Mucosa of descending colon (tissue), 3 donors: Measurements from ENCODE around the gene KCNE2. TPM values are rescaled to one million over a fixed set of nuclear protein-coding genes. Genes with fewer than 3 reads are reported as not detected.
"Not testable (repeated sequence)": the region's sequence is repeated elsewhere in the genome, so short reads cannot be mapped to it uniquely, and the experiment has no call there.

Experiments used
- ATAC-seq: fragments of 200-7000 bp; cut with Tn5 transposase; one replicate; pipeline ENCODE4 v1.9.1; 2020; ENCODE audit warnings: mild to moderate bottlenecking, moderate library complexity
- DNase-seq, 3 donors: peaks; one replicate each; pipeline ENCODE4 v3.0.0-alpha.2; 2020
- H3K36me3 ChIP-seq: fragments of 200-600 bp; one replicate; pipeline ENCODE4 v1.8.0; 2021; ENCODE audit warnings: low read depth, mild to moderate bottlenecking
- H3K4me1 ChIP-seq: fragments of 200-600 bp; one replicate; pipeline ENCODE4 v1.8.0; 2021; ENCODE audit warnings: low read depth, mild to moderate bottlenecking
- H3K4me3 ChIP-seq: fragments of 200-600 bp; one replicate; pipeline ENCODE4 v1.8.0; 2021; ENCODE audit warnings: mild to moderate bottlenecking
- H3K9me3 ChIP-seq: fragments of 200-600 bp; one replicate; pipeline ENCODE4 v1.8.0; 2021; ENCODE audit warnings: mild to moderate bottlenecking
- intact Hi-C, 2 donors: fragments of 100-400 bp; cut with DNase I in 1 of 2; cut with micrococcal nuclease in 1 of 2; formaldehyde crosslinking; loops; one replicate each; pipeline versions ENCODE4 v1.11.0 to v1.11.1; 2022; cut with DNase I, micrococcal nuclease
- total RNA-seq, 3 donors: library from RNA; stranded (reverse); fragmentation: NEBNext Ultra II Directional in 2 of 3; extraction: Animal tissue kit (Norgen Biotek cat#: 25700) in 2 of 3; gene quantifications; one replicate each; pipeline versions ENCODE4 v1.2.1 to v1.2.4, GENCODE V29; 2021 to 2023
- donor health status: DM: no; HTN: no; CAD: no; lungs with moderate emphysema.
- donor health status: DM: no; HTN: no; CAD: no.
- donor health status: DM: no; HTN: yes; CAD: no.

Gene KCNE2
- total RNA-seq, 3 donors from 2014 or later: 0.38 to 1.0 (median 0.84) TPM

DNA sequence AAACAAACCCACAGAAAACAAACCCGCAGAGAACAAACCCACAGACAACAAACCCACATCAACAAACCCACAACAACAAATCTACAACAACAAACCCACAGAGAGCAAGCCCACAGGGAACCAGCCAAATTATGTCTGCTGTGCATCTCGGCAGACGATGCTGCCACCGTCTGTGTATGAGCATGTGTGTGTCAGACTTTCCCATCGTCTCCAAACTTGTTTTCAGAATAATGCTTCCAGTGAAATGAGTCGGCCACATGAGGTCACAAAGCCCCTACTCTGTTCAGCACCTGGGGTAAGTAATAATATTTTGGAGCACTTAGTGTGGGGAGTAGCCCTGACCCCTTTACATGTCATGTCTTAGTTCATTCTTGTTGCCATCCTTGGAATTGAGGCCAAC is 42.3 kb downstream of the KCNE2 start:
- H3K4me3 ChIP-seq, DNase-seq, intact Hi-C loops, ATAC-seq, H3K9me3 ChIP-seq, H3K36me3 ChIP-seq, H3K4me1 ChIP-seq: not testable (repeated sequence)

DNA sequence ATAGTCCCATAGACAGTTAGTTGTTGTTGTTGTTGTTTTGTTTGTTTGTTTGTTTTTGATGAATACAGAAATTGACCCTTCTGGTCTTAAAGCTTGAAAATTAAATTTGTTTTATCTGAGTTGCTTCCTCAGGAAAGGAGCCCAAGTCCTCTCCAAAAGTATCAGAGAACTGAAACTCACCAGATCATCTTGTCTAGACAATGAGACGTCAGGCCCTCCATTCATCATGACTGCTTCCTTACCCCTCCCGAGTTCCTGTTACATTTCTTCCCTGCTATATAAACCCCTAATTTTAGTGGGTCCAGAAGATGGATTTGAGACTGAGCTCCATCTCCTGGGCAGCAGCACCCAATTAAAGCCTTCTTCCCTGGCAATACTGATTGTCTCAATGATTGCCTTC is 42.9 kb downstream of the KCNE2 start:
- H3K36me3 ChIP-seq, H3K4me3 ChIP-seq, H3K9me3 ChIP-seq, ATAC-seq, intact Hi-C loops, DNase-seq, H3K4me1 ChIP-seq: not testable (repeated sequence)

DNA sequence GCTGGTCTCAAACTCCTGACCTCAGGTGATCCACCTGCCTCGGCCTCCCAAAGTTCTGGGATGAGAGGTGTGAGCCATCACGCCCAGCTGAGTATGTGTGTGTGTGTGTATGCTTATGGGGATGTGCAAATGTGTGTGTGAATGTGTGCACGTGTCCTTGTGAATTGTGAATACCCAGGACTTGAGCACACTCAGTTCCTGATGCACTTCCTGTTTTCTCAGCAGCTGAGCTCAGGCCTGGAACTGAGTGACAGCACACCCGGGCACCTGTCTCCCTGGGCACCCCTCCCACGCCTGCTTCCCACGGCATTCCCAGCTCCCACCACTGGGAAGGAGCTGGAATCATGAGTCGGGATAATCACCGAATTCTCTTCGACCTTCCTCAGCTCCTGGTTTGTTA is 43.5 kb downstream of the KCNE2 start:
- DNase-seq, H3K4me3 ChIP-seq, ATAC-seq, H3K36me3 ChIP-seq, intact Hi-C loops, H3K9me3 ChIP-seq, H3K4me1 ChIP-seq: not testable (repeated sequence)

DNA sequence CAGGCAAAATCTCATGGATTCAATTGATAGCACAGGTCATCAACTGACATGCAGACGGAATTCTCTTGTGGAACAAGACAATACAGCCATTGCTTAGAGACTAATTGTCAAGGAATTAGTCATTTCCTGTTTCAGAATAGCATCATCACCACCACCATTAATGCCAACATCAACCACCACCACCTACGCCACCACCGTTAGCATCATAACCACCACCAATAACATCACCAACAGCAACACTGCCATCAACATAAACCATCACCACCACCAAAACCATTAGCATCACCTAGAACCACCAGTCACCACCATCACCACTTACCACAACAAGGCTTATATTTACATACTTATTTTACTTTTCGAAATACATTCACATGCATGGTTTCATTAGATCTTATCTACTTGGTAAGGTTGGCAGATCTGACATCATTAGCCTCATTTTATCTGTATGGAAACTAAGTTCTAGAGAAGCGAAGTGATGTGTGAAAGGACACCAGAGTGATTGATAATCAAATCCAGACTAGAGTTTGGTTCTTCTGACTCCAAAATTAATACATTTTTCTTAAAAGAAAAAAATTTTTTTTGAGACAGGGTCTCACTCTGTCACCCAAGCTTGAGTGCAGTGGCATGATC is 53.8 kb downstream of the KCNE2 start:
- DNase-seq, H3K36me3 ChIP-seq, H3K4me3 ChIP-seq, H3K4me1 ChIP-seq, ATAC-seq, H3K9me3 ChIP-seq, intact Hi-C loops: not testable (repeated sequence)

Other genes starting within 250 kb of the KCNE2 start
- gene SMIM11, start 11.5 kb downstream of the KCNE2 start, total RNA-seq: 10 to 100 TPM in 1 of 3 donors, 1 to 10 TPM in 2; 1.7 to 12.1 (median 3.8) TPM
- gene SMIM34, start 59.9 kb downstream of the KCNE2 start, total RNA-seq: not detected
- 1 to 10 TPM in 1 of 3 donors, under 1 TPM in 2; 0.32 to 1.4 (median 0.55) TPM for gene KCNE1, start 148.2 kb downstream of the KCNE2 start, total RNA-seq